Cardiac septum (tissue), 1 donor: ENCODE measurements around the gene MXRA7. TPM values are rescaled to one million over a fixed set of nuclear protein-coding genes. Genes with fewer than 3 reads are reported as not detected.
"Not testable (repeated sequence)": the region's sequence is repeated elsewhere in the genome, so short reads cannot be mapped to it uniquely, and the experiment has no call there.

Source experiments
- DNase-seq: peaks from one replicate; pipeline ENCODE4 v3.0.0-alpha.2; 2020; ENCODE audit warnings: low spot score
- intact Hi-C: fragments of 100-400 bp; cut with DNase I; formaldehyde crosslinking; loops from one replicate; pipeline ENCODE4 v1.14.0; 2022
- microRNA-seq: library from miRNA; unstranded; fragments of <30 nt; microRNA quantifications from one replicate; pipeline ENCODE4 v1.2.0, GENCODE V29; 2020
- total RNA-seq: library from RNA; stranded (reverse); fragmentation: NEBNext Ultra II Directional; extraction: Animal tissue kit (Norgen Biotek cat#: 25700); gene quantifications from one replicate; pipeline ENCODE4 v1.2.1, GENCODE V29; 2021
- donor health status: DM: no; HTN: no; CAD: no.

The MXRA7 gene
- total RNA-seq, 1 donor from 2014 or later, result 666 TPM

- intact Hi-C loops, DNase-seq: not testable (repeated sequence)
These were observed 74.1 kb downstream of the MXRA7 start for GRCh38 chr17:76636486-76637206.

- intact Hi-C loops, result no loop called here
These were observed 75.0 kb downstream of the MXRA7 start for GRCh38 chr17:76635659-76636360.

GRCh38 chr17:76635039-76635438 is 75.7 kb downstream of the MXRA7 start:
- no peak for DNase-seq
- intact Hi-C loops, result no loop called here

More at GRCh38 chr17:76635659-76636360, 75.0 kb downstream of the MXRA7 start:
- no peak for DNase-seq

DNA sequence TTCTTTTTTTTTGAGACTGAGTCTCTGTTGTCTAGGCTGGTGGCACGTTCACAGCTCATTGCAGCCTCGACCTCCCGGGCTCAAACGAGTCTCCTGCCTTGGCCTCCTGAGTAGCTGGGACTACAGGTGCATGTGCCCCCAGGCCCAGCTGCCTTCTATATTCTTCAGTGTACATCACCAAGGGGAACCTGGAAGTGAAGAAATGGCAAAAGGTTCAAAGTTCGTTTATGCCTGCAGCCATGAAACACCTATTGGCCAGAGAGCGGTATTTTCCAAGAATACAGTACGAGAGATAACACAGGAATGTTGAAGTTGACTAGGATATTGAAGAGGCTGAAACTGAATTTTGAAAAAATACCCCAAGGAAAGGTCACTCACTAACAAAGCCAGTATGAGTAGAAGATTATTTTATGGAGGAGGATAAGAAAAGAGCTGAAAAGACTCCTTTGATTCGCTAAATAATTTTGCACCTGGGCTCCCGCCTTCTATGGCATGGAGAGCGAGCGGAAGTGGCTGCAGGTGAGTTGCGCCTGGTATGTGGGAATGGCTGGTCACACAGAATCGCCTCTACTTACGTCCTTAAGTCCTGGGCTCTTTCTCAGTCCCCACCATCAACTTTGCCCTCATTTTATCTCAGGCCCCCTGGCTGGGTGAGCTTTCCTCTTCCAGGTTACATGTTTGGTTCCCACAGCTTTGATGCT is 77.0 kb downstream of the MXRA7 start:
- no peak for DNase-seq
- intact Hi-C loops, result no loop called here

DNA sequence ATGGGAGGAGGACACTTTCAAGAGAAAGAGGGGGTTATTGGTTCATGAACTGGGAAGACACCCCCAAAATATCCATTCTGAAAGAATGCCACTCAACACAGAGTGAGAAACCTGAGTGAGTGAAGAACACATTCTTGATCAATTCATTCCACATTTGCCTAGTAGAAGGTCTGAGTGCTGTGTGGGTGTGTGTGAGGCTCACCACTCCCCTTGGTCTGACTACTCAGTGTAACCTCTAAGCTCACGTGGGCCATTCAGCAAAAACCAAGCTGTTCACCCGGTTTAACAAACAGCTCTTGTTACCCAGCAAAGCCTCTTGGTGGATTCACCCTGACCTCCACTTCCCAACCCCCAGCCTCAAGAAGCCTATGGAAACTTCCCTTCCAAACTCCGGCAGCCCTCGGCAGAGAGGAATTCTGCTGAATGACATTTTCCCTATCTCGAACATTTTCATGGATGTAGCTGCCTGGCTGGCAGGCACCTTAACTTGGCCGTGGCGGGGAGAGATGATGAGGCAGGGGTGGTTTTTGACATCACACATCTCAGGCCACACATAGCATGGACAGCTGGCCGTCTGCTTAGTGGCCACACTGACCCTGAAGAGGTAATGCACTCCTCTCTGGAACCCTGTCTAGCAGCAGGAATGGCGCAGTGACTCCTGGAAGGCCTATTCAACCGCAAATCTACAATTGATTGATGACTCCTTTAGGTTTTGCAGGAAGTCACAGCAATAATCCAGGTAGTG is 78.8 kb downstream of the MXRA7 start:
- DNase-seq, result no peak
- intact Hi-C loops, result no loop called here

- intact Hi-C loops, result no loop called here
- no peak for DNase-seq
These were observed 80.6 kb downstream of the MXRA7 start for GRCh38 chr17:76630151-76630550.

Small RNA genes within 50 kb of the gene (microRNA-seq; reads per million reads assigned to microRNA genes)
- not detected for gene MIR636

Other genes with a start within 250 kb of the MXRA7 start
- not detected for gene AANAT, start 243.4 kb downstream of the MXRA7 start, total RNA-seq
- 11.5 TPM for gene RHBDF2, start 209.5 kb downstream of the MXRA7 start, total RNA-seq
- 17.6 TPM for gene CYGB, start 173.3 kb downstream of the MXRA7 start, total RNA-seq
- 2.7 TPM for gene PRCD, start 170.9 kb downstream of the MXRA7 start, total RNA-seq
- gene ST6GALNAC2, start 125.1 kb downstream of the MXRA7 start, total RNA-seq, result 6.2 TPM
- 1.9 TPM for gene ST6GALNAC1, start 67.2 kb downstream of the MXRA7 start, total RNA-seq
- gene JMJD6, start 15.6 kb upstream of the MXRA7 start, total RNA-seq, result 60.7 TPM
- gene METTL23, start 15.9 kb upstream of the MXRA7 start, total RNA-seq, result 21.4 TPM
- gene SRSF2, start 26.4 kb upstream of the MXRA7 start, total RNA-seq, result 98.0 TPM
- gene MFSD11, start 27.2 kb upstream of the MXRA7 start, total RNA-seq, result 27.0 TPM
- 0.13 TPM for gene MGAT5B, start 157.4 kb upstream of the MXRA7 start, total RNA-seq